Stimulated activated CD8-positive, alpha-beta memory T cell treated with anti-CD3 and anti-CD28 coated beads, Interleukin-4, amount 100 ng/mL, for 1 hour (primary cell): ENCODE data around the gene SPHK1.
A peak's percentile ranks its signal among the peaks of the same experiment; 100 is the strongest.

Experiments used
- DNase-seq, 2 donors: peaks; one replicate each; pipeline ENCODE4 v3.0.0-alpha.2; 2020; ENCODE audit warnings: low read depth in 2 of 2, low spot score in 1 of 2

SPHK1 gene

DNA sequence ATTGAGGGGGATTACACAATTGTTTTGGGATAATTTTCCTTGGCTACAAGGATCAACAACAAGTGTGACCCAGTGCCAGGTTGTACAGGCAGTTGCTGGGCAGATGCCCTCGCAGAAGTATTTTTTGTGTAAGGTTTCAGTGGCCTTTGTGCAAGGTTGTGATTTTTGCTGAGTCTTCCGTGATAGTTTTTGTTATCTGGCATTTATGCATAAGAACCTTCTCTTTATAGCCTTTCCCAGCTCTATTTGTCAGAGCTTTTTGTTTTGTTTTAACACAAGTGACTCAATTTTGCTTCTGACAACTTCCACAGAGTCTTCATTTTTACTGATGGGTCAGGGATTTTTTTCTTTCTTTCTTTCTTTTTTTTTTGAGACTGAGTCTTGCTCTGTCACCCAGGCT, 23.9 kb upstream of the SPHK1 start:
- DNase-seq: no peak

- DNase-seq: no peak
Observed at GRCh38 chr17:76363107-76363842, 21.1 kb upstream of the SPHK1 start.

DNA sequence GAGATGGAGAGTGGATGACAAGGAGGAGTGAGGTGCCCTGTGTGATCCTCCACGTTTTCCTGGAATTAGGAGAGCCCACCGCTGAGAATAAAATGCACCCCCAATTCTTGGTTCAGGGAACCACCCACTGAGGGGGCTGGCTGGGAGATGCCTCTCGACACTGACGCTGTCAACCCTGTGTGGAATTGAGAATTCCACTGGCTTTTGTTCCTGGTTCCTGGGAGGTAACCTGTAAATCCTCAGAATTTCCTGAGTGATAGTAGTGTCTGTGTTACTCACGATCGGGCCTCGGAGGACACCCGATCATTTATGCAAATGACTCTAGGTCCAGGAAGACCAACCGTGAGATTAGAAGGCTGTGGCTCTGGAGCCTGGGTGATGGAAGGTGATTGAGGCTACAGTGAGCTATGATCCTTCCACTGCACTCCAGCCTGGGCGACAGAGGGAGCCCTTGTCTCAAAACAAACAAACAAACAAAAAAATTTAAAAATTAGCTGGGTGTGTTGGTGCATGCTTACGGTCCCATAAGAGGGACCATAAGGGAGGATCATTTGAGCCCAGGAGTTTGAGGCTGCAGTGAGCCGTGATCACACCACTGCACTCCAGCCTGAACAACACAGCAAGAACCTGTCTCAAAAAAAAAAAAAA, 19.0 kb upstream of the SPHK1 start:
- no peak for DNase-seq

GRCh38 chr17:76366247-76366646, 18.2 kb upstream of the SPHK1 start:
- DNase-seq: no peak

DNA sequence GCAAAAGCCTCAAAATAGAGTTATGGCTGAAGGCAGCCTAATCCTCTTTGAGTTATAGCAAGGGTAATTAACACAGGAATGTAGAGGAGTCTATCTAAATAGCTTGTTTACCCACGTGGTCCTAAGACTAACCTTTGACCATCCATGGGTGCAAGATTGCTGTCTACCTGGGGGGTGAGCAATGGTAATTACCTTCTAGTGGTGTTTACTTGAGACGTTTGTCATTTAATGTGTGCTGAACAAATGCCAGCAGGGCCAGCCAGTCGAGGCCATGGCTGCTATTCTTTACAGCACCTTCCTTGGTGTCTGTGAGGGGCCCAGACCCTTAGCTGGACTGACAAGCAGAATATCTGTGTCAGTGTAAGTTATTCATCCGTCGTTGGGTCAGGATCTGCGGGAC, 16.8 kb upstream of the SPHK1 start:
- no peak for DNase-seq

DNA sequence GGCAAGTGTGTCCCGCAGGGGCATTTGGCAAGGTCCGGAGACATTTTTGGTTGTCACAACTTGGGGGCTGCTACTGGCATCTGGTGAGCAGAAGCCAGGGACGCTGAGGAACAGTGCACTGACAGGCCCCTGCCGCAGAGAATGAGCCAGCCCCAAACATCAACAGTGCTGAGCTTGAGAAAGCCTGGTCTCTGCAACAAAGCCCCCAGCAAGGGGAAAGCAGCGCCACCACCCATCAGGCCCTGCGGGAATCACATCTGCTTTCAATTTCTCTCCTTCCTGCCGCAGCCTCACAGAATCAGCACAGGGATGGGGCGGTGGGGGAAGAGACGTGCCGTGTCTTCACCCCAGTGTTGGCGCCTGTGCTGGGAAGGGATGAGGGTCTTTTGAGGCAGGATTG, 15.9 kb upstream of the SPHK1 start:
- no peak for DNase-seq

GRCh38 chr17:76369379-76369778, 15.0 kb upstream of the SPHK1 start:
- DNase-seq: no peak

DNA sequence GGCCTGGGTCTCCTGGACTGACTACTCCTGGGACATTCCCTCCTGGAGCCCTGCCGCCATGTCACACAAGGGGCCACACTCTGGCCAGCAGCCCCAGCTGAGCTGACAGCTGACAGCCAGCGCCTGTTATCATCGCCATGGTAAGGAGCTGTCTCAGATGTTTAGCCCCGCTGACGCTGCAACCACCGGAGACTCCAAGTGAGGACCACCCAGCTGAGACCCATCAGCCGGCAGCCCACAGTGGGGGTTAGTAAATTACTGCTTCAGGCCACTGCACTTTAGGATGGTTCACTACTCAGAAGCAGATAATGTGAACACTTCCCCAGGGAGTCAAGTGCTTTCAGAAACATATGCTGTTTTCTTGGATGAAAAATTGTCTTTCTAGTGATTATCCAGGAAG, 14.6 kb upstream of the SPHK1 start:
- no peak for DNase-seq

DNA sequence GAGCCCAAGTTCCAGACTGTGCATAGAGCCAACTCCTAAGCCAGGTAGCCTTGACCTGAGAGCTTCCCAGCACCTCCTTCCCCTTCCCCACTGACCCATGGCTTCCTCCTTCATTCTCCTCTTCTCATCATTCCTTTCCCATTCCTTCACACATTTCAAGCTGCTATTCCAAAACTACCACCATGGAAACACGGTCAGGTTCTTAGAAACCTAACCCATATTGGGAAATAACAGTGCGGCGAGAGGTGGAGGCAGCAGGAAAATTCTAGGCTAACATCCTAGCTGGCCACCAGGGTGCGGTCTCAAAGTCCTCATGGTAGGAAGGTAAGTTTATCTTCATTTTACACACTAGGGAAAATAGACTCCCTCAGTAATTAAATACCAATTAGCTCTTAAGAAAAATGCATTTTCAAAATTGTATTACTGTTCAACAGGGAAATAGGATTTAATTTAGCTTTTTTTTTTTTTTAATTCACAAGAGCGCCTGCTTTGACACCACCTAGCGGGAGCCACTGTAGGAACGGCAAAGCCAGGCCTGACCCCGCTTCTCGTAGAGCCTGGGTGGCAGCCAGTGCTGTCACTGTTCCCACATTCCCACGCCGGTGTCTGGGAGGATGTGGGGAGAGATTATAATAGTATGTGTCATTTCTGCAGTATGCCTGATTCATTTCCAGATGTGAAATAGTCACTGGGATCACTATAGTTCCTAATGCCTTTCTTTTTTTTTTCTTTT, 14.0 kb upstream of the SPHK1 start:
- DNase-seq: no peak

- DNase-seq: no peak
Observed at GRCh38 chr17:76371656-76372628, 12.5 kb upstream of the SPHK1 start.

GRCh38 chr17:76376318-76377133, 7.9 kb upstream of the SPHK1 start:
- DNase-seq: no peak

GRCh38 chr17:76378548-76379274, 5.7 kb upstream of the SPHK1 start:
- no peak for DNase-seq

- DNase-seq: no peak
Observed at GRCh38 chr17:76379275-76379641, 5.2 kb upstream of the SPHK1 start.

- DNase-seq: no peak
Observed at GRCh38 chr17:76379646-76380376, 4.6 kb upstream of the SPHK1 start.

DNA sequence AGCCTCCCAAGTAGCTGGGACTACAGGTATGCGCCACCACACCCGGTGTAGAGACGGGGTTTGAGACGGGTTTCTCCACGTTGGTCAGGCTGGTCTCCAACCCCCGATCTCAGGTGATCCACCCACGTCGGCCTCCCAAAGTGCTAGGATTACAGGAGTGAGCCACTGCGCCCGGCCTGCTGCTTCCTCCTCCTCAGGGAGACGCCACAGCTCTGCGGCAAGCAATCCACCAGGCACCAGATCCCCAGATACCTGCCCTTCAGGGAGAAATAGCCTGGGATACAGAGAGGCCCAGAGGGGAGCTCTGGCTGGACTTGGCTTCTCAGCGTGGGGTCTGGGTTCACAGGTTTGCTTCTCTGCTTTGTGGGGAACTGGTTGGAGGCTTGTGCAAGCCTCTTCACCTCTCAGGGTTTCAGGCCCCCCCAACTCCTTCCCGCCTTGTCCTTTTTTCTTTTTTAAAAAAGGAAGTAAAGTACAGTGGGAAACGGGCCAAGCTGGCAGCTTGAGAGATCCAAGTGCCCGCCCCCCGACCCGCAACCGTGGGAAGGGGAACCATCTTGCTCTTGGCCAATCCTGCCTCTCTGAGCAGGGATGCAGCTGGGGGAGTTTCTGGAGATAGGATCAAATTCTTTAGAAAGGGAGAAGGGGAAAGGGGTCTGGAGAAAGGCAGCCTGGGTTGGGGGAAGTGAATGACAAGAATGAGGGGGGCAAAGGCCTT, 2.6 kb upstream of the SPHK1 start:
- no peak for DNase-seq

GRCh38 chr17:76382351-76382802, 2.0 kb upstream of the SPHK1 start:
- no peak for DNase-seq

GRCh38 chr17:76382803-76383545, 1.4 kb upstream of the SPHK1 start:
- peak; percentile 27 to 29 for DNase-seq
